Smooth muscle cell (in vitro differentiated cells): ENCODE measurements around the gene ZBED4. TPM values are rescaled to one million over a fixed set of nuclear protein-coding genes. Genes with fewer than 3 reads are reported as not detected.

Experiments
- DNase-seq: peaks from one replicate; lab custom pipeline; 2025; ENCODE audit not compliant: unreplicated experiment; lab: John Stamatoyannopoulos, UW
- H2AFZ ChIP-seq: fragments of 200-600 bp; sonication (generic); 2 replicates; pipeline ENCODE4 v1.6.0; 2016; ENCODE audit warnings: antibody characterized with exemption, low read depth, mild to moderate bottlenecking
- H3F3A ChIP-seq: fragments of 200-600 bp; sonication (generic); 2 replicates; pipeline ENCODE4 v1.6.0; 2017; ENCODE audit warnings: antibody characterized with exemption, low read depth
- H3K27ac ChIP-seq: fragments of 200-600 bp; sonication (generic); 2 replicates; pipeline ENCODE4 v1.5.1; 2016; ENCODE audit warnings: low read depth, mild to moderate bottlenecking
- H3K27me3 ChIP-seq: fragments of 200-600 bp; sonication (generic); 2 replicates; pipeline ENCODE4 v1.6.1; 2016; ENCODE audit warnings: low read depth, mild to moderate bottlenecking
- H3K36me3 ChIP-seq: fragments of 200-600 bp; sonication (generic); 2 replicates; pipeline ENCODE4 v1.5.1; 2016; ENCODE audit warnings: low read depth
- H3K4me1 ChIP-seq: fragments of 200-600 bp; sonication (generic); 2 replicates; pipeline ENCODE4 v1.5.1; 2016; ENCODE audit warnings: low read depth
- H3K4me2 ChIP-seq: fragments of 200-600 bp; sonication (generic); 2 replicates; pipeline ENCODE4 v1.6.0; 2016; ENCODE audit warnings: mild to moderate bottlenecking
- H3K4me3 ChIP-seq: fragments of 200-600 bp; sonication (generic); 2 replicates; pipeline ENCODE4 v1.5.1; 2016; ENCODE audit warnings: mild to moderate bottlenecking
- H3K79me2 ChIP-seq: fragments of 200-600 bp; sonication (generic); 2 replicates; pipeline ENCODE4 v1.6.0; 2016; ENCODE audit warnings: low read depth, mild to moderate bottlenecking
- H3K9ac ChIP-seq: fragments of 200-600 bp; sonication (generic); 2 replicates; pipeline ENCODE4 v1.6.0; 2016; ENCODE audit warnings: low read depth
- H3K9me3 ChIP-seq: fragments of 200-600 bp; sonication (generic); replicated peaks from 2 replicates; pipeline ENCODE4 v1.5.1; 2016; ENCODE audit warnings: low read depth
- H4K20me1 ChIP-seq: fragments of 200-600 bp; sonication (generic); 2 replicates; pipeline ENCODE4 v1.6.0; 2016; ENCODE audit warnings: low read depth
- WGBS: methylation state at CpG from one replicate; pipeline ENCODE4 v1.1.7; 2016; ENCODE audit warnings: low lambda C conversion rate; 5-methylcytosine and 5-hydroxymethylcytosine counted together
- polyA plus RNA-seq: library from polyadenylated mRNA; unstranded; fragments of >200 nt; fragmentation: Nextera tagmentation; extraction: Ambion mirVana; gene quantifications from 2 replicates; pipeline ENCODE4 v1.2.1, GENCODE V29; 2016
- total RNA-seq: library from RNA; depleted of rRNA; stranded (reverse); fragments of >200 nt; gene quantifications from 2 replicates; pipeline ENCODE4 v1.2.3, GENCODE V29; 2014
- TF ChIP-seq, protein P1 (sequence below): fragments of 200-600 bp; sonication (generic); IDR thresholded peaks from 2 replicates; pipeline ENCODE4 v1.5.1; 2017; ENCODE audit warnings: borderline replicate concordance, mild to moderate bottlenecking, antibody characterized with exemption; ENCODE audit not compliant: insufficient read depth, poor library complexity, severe bottlenecking

Gene ZBED4
- total and polyA plus RNA-seq, 2 experiments from 2014 or later: 12.1 to 16.6 TPM

DNA sequence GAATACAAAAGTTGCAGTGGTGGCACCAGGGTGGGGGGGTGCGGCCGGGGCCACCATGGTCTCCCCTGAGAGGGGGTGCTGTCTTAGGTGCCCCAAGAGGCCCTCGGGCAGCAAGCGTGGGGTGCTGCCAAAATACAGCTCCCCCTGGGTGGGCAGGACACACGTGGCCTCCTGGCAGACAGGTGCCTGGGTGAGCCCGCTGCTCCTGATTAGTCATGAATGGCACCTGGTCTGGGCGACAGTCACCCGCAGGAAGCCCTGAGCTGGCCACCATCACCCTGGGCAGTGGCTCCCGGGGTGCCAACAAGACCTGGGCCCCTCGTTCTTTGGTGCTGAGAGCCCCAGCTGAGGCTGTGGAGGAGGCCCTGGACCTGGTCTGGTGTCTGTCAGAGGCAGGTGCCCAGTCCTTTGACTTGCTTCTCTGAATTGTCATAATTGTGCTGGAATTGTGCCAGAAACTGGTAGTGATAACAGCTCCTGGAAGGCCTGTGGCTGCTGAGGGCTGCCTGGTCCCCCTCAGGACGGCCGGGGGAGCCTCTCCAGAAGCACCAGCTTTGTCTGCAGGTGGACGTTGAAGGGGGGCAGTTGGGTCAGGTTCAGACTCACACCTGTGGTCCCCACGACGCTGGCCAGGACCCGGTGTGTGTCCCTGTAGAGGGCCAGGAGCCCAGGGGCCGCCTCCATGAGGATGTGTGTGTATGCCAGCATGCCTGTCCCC, 49.8 kb downstream of the ZBED4 start:
- no peaks in the 10 kb centered on the region for H3K27me3 ChIP-seq
- no peak for DNase-seq
- 97% methylated on average over 14 of the region's 17 CpGs for WGBS
- no peak overlapping the region for H3K27ac ChIP-seq
- H3K4me1 ChIP-seq: no peaks in the 10 kb centered on the region
- H3K4me2 ChIP-seq: no peak overlapping the region
- H3K9ac ChIP-seq: no peak overlapping the region
- peaks cover 48% of the 10 kb centered on the region for H4K20me1 ChIP-seq
- no peaks in the 10 kb centered on the region for H3F3A ChIP-seq
- no peak overlapping the region for H2AFZ ChIP-seq
- no peaks in the 10 kb centered on the region for H3K36me3 ChIP-seq
- no peak overlapping the region for H3K4me3 ChIP-seq
- TF ChIP-seq, protein P1, sequence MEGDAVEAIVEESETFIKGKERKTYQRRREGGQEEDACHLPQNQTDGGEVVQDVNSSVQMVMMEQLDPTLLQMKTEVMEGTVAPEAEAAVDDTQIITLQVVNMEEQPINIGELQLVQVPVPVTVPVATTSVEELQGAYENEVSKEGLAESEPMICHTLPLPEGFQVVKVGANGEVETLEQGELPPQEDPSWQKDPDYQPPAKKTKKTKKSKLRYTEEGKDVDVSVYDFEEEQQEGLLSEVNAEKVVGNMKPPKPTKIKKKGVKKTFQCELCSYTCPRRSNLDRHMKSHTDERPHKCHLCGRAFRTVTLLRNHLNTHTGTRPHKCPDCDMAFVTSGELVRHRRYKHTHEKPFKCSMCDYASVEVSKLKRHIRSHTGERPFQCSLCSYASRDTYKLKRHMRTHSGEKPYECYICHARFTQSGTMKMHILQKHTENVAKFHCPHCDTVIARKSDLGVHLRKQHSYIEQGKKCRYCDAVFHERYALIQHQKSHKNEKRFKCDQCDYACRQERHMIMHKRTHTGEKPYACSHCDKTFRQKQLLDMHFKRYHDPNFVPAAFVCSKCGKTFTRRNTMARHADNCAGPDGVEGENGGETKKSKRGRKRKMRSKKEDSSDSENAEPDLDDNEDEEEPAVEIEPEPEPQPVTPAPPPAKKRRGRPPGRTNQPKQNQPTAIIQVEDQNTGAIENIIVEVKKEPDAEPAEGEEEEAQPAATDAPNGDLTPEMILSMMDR: no peak
- no peaks in the 10 kb centered on the region for H3K9me3 ChIP-seq
- H3K79me2 ChIP-seq: no peaks in the 10 kb centered on the region

DNA sequence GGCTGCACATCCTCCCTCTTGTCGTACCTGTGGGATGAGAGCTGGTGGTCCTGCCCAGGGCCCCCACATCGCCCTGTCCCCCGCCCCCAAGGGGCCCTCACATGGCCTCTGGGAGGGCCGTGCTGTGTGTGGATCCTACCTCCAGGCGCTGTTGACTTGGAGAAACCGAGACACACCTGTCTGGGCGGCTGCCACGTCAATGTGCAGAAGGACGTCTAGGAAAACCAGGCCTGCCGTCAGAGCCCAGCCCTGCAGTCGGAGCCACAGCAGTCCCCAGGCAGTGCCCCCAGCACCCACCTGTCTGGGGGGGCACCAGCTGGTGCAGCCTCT, 50.4 kb downstream of the ZBED4 start:
- TF ChIP-seq, protein P1: no peak
- no peak overlapping the region for H2AFZ ChIP-seq
- no peaks in the 10 kb centered on the region for H3F3A ChIP-seq
- DNase-seq: no peak
- H4K20me1 ChIP-seq: peaks cover 48% of the 10 kb centered on the region
- 92% methylated on average over 10 of the region's 11 CpGs for WGBS
- H3K4me3 ChIP-seq: no peak overlapping the region
- no peak overlapping the region for H3K27ac ChIP-seq
- H3K79me2 ChIP-seq: no peaks in the 10 kb centered on the region
- H3K4me2 ChIP-seq: no peak overlapping the region
- no peaks in the 10 kb centered on the region for H3K4me1 ChIP-seq
- no peaks in the 10 kb centered on the region for H3K9me3 ChIP-seq
- H3K27me3 ChIP-seq: no peaks in the 10 kb centered on the region
- no peaks in the 10 kb centered on the region for H3K36me3 ChIP-seq
- H3K9ac ChIP-seq: no peak overlapping the region

DNA sequence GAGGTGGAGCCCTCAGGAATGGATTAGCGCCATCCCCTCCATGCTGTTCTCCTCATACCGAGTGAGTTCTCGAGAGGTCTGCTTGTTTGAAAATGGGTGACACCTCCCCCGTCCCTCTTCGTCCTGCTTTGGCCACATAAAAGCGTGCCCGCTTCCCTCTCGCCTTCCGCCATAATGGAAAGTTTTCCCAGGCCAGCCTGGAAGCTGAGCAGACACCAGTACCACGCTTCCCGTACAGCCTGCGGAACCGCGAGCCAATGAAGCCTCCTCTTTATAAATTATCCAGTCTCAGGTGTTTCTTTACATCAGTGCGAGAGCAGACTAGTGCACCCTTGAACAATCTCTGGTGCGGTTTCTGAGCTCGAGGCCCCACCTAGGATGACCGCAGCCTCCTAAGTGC, 51.8 kb downstream of the ZBED4 start:
- Histone ChIP-seq H2AFZ (no peak overlapping the region), H3K9me3 (no peaks in the 10 kb centered on the region), H4K20me1 (peaks cover 48% of the 10 kb centered on the region), H3F3A (no peaks in the 10 kb centered on the region), H3K4me2 (no peak overlapping the region), H3K27me3 (no peaks in the 10 kb centered on the region), H3K4me3 (no peak overlapping the region), H3K9ac (no peak overlapping the region), H3K27ac (no peak overlapping the region), H3K4me1 (no peaks in the 10 kb centered on the region), H3K79me2 (no peaks in the 10 kb centered on the region), H3K36me3 (no peaks in the 10 kb centered on the region)
- no peak for DNase-seq
- TF ChIP-seq, protein P1: no peak
- WGBS: 98% methylated on average over 18 of the region's 18 CpGs
